HT1080 (cell line): ENCODE data around the gene SPTBN1. TPM values are rescaled to one million over a fixed set of nuclear protein-coding genes. Genes with fewer than 3 reads are reported as not detected.

Source experiments
- DNase-seq: peaks from one replicate; pipeline ENCODE4 v3.0.0-alpha.2; 2015; ENCODE audit warnings: low read depth
- total RNA-seq: library from RNA; depleted of rRNA; stranded (reverse); fragments of >200 nt; shearing (Covaris generic); gene quantifications from 2 replicates; pipeline ENCODE4 v1.2.3, GENCODE V29; 2014

SPTBN1 gene
- total RNA-seq, 1 experiment from 2014 or later = 89.9 TPM

DNA sequence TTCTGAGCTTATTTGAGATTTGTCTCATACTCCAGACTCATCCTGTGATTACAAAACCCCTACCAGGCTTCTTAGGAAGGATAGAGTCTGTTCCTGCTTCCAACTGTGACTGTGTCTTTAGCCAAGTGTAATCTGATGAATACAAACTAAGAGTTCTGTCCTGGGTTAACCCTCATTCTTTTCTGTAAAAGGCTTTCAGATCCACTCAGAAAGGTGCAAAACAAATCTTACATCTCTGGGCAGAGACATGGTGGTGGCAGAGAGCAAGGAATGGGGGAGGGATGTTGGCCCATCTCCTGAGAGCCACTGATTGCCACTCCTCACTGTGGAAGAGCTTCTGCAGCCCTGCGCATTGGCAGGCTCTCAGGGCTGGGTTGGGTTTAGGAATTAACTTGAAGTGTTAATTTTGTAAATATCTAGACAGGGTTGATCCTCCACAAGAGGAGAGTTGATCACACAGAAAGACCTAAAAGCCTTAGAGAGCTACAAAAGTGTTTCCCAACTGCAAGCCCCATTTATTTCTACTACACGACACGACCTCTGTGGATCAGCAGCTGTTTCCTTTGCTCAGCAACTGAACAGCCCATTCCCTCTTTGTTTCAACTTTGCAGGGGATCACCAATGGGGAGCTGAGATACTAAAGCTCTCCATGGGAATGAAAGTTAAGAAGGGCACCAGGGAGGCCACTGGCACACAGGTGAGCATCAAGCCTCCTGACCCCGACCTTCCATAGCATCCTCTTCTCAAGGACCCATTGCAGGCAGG lies 23.7 kb upstream of the SPTBN1 start:
- no peak for DNase-seq

DNA sequence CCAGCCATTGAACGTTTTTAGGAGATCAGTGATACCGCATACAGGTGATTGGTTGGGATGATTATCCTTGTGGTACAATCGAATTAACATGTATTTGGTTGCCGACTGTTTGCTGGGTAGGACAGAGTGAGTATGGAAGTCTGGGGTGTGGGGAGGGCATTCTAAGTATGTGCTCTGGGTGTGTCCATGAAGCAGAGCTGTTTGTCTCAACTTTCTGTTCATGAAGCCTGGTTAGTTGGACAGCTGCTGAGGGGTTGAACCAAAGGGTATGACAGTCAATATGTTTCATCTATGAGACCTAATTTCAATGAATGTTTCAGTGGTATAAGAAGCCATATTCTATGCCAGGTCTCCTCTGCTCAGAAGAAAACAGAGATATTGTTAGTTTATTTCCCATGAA lies 21.9 kb upstream of the SPTBN1 start:
- no peak for DNase-seq

DNA sequence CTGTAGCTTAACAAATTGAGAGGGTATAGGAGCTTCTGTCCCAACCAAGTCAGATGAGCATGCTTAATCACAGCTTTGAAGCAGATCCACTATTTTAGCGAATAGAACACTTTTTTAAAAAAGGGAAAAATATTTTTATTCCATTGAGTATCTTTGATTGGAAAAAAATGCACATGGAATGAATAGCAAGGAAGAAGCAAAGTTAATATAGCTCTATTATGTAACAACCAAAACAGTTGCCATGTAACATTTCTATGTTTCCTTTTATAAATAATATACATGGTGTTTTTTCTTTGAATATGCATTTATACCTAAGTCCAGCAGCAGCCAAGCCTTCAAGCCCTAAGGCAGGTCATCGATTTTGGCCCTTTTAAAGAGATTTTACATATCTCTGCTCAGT lies 21.4 kb upstream of the SPTBN1 start:
- no peak for DNase-seq

DNA sequence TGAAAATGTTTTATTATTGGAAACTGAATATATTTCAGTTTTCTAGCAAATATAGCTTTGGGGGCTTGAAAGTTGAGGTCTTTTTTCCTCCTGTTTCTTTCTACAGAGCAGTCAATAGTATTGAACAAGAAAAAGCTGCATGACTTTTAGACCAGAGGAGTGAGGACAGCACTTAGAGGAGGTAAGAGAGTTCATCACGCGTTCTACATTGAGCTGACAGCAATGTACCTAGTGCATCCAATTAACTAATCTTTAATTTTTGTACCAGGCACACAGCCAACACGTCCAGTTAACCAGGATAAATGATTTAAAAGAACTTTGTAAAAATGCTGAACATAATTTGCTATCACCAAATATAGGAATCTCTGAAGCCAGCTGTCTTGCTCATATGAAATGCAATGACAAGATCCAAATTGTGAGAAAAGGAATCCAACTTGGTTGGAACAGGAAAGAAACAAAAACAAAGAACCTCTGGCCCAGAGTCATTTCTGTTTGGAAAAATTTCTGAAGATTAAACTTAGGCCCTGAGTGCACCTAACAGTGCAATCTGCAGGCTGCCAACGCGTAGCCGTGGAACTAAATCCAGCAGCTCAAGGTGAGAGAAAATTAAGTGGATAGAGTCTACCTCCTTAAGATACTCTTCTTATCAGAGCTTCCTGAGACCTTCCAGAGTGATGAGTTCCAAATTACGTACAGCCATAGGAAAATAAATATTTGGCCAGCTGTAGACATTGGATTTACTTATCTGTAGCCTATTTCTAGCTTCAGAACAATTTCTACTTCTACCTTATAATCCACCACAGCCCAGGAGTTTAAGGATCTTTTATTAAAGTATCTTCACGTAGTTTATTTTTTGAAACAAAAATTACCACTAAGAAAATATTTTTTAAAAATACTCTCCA lies 20.6 kb upstream of the SPTBN1 start:
- DNase-seq = no peak

- no peak for DNase-seq
These were observed 18.5 kb upstream of the SPTBN1 start for GRCh38 chr2:54437588-54437987.

DNA sequence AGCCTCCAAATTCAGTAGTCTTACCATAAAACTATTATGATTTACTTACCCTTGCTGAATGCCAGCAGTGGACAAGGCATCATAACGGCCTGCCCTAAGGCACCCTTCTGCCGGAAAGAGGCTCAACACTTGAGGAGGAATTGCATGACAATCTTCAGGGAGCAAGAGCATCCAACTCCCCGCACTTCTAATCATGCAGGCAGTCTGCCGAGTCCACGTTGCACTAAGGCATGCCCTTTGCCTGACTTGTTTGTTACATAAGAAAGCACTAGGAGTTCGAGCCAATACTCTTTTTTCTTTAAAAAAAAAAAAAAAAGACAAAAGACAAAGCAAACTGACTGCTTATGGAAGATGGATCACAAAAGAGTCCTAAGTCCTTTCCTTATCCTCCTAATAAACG lies 17.9 kb upstream of the SPTBN1 start:
- DNase-seq = no peak

DNA sequence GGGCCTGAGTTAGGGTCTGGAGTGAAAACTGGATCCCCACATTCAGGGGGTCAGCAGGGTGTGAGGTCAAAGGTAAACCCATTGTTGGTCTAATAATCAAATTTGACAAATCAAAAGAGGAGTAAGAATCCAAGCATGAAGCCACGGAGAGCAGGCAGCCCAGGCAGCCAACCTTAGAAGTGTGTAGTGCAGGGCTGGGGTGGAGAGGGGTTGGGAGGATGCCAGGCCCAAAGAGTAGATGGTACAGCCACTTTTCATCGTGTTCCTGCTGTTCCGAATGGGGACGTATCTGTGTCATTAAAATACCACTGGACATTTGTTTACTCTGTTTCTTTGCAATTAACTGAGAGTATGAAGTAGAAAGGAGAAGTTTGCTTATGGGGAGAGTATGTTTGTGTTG lies 16.5 kb upstream of the SPTBN1 start:
- no peak for DNase-seq

DNA sequence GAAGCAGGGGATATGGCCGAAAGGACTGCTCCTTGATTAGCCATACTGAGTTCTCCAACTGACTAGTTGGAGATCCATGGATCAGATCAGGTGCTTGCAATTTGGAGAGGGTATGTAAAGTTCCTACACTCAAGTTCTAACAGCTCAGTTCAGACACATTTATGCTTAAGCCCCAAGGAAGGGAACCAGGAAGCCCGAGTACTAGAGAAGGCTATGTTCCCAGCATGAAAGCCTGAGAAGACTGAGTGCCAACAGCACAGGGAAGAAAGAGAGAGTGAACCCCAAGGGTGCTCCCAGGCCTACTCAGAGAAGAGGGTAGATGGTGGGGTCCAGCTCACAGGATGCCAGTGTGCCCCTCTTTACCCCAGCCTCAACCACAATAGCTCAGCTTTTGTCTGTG lies 16.1 kb upstream of the SPTBN1 start:
- no peak for DNase-seq

- no peak for DNase-seq
These were observed 11.6 kb upstream of the SPTBN1 start for GRCh38 chr2:54444503-54444902.

DNA sequence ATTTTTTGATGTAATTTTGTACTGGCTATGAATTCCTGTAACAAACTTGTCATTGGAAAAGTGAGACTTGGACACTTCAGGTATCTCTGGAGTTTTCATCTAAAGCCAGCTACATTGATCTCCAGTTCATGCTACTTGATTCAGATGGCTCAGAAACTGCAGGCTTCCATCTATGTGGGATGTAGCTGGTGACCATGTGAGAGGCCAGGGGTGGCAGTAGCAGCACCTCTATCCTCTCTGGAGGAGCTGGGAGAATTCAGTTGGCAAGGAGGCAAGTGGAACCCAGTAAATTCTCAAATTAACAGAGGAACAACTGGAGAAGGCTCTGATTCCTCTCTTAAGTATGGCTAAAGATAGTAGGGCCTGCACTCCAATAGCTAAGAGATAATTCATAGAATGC lies 10.0 kb upstream of the SPTBN1 start:
- DNase-seq = no peak

DNA sequence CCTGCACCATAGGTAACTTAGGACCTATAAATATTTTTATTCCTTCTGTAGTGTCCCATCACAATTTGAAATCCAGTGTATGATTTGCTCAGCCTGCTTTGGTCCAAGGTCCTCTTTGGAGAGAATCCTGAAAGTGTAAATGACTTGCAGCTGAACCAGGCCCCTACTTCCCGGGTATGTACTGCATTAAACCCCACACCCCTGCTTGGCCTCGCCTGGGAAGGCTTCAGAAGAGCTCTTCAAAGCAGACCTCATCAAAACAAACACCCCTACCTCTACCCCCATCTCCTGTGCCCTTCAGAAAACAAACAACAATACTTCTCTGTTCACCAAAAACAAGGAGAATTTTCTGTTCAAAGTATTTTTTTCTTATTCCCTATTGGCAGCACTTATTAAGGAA lies 9.5 kb upstream of the SPTBN1 start:
- no peak for DNase-seq

GRCh38 chr2:54454548-54455130 lies 1.5 kb upstream of the SPTBN1 start:
- DNase-seq = no peak

- no peak for DNase-seq
These were observed 980 bp upstream of the SPTBN1 start for GRCh38 chr2:54455131-54455562.

- DNase-seq = no peak
These were observed 160 bp downstream of the SPTBN1 start for GRCh38 chr2:54456362-54456611.

DNA sequence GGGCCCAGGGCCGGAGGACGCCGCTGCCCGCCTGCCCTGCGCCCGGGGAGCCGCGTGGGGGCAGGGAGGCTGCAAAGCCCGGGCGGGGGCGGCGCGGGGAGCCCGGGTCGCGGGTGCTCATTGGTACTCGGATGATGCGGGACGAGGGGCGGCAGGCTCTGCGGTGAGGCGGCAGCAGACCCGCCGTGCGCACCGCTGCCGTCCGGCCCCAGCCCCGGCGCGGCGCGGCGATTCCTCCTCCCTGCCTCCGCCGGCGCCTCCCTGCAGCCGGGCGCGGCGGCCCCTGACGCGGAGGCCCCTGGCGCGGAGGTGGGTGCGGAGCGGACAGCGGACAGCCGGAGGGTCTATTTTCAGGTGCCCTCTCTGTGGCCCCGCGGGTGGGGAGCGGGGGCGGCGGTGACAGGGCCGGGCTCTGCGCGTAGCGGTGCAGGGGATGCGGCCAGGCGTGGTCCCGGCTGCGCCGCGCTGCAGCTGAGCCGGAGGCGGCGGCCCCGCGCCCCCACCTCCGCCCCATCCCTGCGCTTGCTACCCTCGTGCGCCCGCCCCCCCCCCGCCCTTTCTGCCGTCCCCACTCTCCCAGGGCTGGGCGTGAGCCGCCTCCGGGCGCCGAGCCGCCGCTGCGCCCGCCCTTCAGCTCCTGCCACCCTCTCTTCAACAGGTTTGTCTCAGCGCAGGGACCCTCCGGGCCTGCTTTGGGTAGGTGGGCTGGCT lies 640 bp downstream of the SPTBN1 start:
- peak; percentile 36 for DNase-seq

DNA sequence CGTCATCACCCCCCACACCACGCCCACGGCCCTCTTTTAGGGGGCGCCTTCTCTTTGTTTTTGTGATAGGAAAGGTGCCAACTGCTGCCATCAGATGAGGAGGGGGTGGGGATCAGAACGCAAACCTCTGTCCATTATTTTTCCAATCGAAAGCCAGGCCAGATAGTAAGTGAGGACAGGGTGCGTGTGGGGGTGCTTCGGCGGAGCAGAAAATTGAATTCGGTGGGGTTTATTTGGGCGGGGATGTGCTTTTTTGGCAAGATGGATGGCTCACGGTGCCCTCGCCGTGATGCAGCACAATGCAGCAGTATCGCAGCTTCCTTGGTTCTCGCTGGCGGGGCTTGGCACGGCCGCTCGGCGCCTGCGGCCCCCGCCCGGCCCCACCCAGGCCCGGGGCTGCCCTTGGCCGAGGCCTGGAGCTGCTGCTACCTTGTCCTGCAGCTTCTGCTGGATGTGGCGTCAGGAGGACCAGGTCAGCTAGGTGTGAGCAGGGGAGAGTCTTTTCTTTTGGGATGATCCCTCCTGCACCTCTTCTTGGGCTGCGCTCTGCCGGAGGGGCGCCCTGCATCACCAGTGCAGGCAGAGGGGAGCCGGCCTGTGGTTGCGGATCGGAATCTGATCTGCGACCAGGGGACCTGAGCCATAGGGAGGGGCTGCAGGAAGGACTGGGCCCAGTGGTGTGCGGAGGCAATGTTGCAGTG lies 1.3 kb downstream of the SPTBN1 start:
- peak; percentile 59 for DNase-seq

GRCh38 chr2:54459037-54459441 lies 2.9 kb downstream of the SPTBN1 start:
- peak; percentile 67 for DNase-seq

DNA sequence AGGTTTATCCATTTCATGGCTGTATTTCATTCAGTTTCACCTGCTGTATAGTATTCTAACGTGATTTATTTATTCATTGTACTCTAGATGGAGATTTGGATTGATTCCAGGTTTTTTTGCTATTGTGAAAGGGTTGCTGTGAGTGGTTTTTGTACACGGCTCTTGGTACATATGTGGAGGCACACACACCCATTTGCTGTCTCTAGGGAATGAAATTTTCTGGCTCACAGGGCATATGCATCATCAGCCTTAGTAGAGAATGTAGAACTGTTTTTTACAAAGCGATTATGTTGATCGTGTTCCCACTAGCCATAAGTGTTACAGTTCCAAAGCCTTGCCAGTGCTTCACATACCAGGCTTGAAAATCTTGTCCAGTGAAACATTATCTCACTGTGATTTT lies 5.1 kb downstream of the SPTBN1 start:
- DNase-seq = no peak

GRCh38 chr2:54464341-54464740 lies 8.2 kb downstream of the SPTBN1 start:
- no peak for DNase-seq

DNA sequence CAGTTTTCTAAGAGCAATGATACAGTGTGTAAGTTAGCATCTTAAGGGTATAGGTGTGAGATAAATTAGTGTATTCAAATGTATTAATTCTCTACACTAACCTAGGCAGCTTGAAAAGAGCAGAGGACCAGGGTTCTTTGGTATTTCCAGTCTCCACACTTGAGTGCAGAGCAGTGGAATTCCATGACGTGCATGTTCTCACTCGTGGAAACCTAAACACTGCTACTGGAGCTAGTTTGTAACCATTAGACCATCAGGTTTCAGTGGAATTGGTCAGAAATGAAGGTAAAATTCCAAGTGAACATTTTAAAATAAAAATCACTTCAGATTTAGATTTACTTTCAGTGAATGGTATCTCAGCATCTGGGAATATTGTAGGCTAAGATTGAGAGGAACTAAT lies 9.0 kb downstream of the SPTBN1 start:
- no peak for DNase-seq

GRCh38 chr2:54466870-54467269 lies 10.7 kb downstream of the SPTBN1 start:
- DNase-seq = no peak
